GM18498 (cell line): Measurements from ENCODE around the gene CHMP4A.

Experiments used
- ATAC-seq: cut with Tn5 transposase; IDR thresholded peaks from one replicate; pipeline ENCODE4 v1.9.1; 2021; ENCODE audit warnings: mild to moderate bottlenecking, moderate library complexity; ENCODE audit not compliant: unreplicated experiment

CHMP4A gene

GRCh38 chr14:24182110-24182882 lies 31.0 kb downstream of the CHMP4A start:
- ATAC-seq = no peak

- ATAC-seq = no peak
Observed at GRCh38 chr14:24181371-24182077, 31.8 kb downstream of the CHMP4A start.

GRCh38 chr14:24179961-24180796 lies 33.1 kb downstream of the CHMP4A start:
- no peak for ATAC-seq

GRCh38 chr14:24179294-24179960 lies 33.9 kb downstream of the CHMP4A start:
- no peak for ATAC-seq

GRCh38 chr14:24178399-24179178 lies 34.7 kb downstream of the CHMP4A start:
- ATAC-seq = no peak

- no peak for ATAC-seq
Observed at GRCh38 chr14:24177891-24178290, 35.4 kb downstream of the CHMP4A start.

- ATAC-seq = no peak
Observed at GRCh38 chr14:24177041-24177825, 36.1 kb downstream of the CHMP4A start.

GRCh38 chr14:24176599-24176998 lies 36.7 kb downstream of the CHMP4A start:
- ATAC-seq = no peak

GRCh38 chr14:24172871-24173281 lies 40.4 kb downstream of the CHMP4A start:
- ATAC-seq = no peak

GRCh38 chr14:24172261-24172860 lies 40.9 kb downstream of the CHMP4A start:
- ATAC-seq = no peak

- peak; percentile 82 for ATAC-seq
Observed at GRCh38 chr14:24171422-24172260, 41.6 kb downstream of the CHMP4A start, which contains the start of gene REC8. Gene REC8, plus strand, starts transcription at chr14:24172080. Its CDS starts 473 bp downstream, at chr14:24172553.

- ATAC-seq = no peak
Observed at GRCh38 chr14:24167469-24168114, 45.7 kb downstream of the CHMP4A start.

- ATAC-seq = no peak
Observed at GRCh38 chr14:24165785-24166184, 47.5 kb downstream of the CHMP4A start.

GRCh38 chr14:24164518-24164991 lies 48.7 kb downstream of the CHMP4A start:
- no peak for ATAC-seq

- ATAC-seq = no peak
Observed at GRCh38 chr14:24162093-24162492, 51.2 kb downstream of the CHMP4A start.

GRCh38 chr14:24160850-24161804 lies 52.2 kb downstream of the CHMP4A start, which contains the start of gene IRF9:
Gene IRF9, plus strand, starts transcription at chr14:24161265. Its CDS starts 880 bp downstream, at chr14:24162145.
- peak; percentile 80 for ATAC-seq
